HEK293T (cell line): ENCODE data around the gene PDE3A.

Source experiments
- CTCF ChIA-PET: fragments of 350-600 bp; formaldehyde crosslinking; extraction: SDS; loops from one replicate; lab custom pipeline; 2021; ENCODE audit warnings: antibody characterized with exemption, inconsistent platforms; lab: Yijun Ruan, JAX
- POLR2A ChIA-PET: fragments of 350-600 bp; formaldehyde crosslinking; extraction: SDS; loops from one replicate; lab custom pipeline; 2020; ENCODE audit warnings: antibody characterized with exemption, inconsistent platforms; lab: Yijun Ruan, JAX
- DNase-seq: peaks from one replicate; pipeline ENCODE4 v3.0.0; 2012; ENCODE audit warnings: mixed read lengths; ENCODE audit errors: extremely low spot score
- ARNT ChIP-seq: fragments of 450-650 bp; IDR thresholded peaks from 2 replicates; pipeline ENCODE4 v1.6.1; 2017; ENCODE audit warnings: mild to moderate bottlenecking
- BHLHE40 ChIP-seq: fragments of 450-650 bp; IDR thresholded peaks from 2 replicates; pipeline ENCODE4 v1.6.1; 2016; ENCODE audit warnings: mild to moderate bottlenecking, moderate library complexity, borderline replicate concordance
- CTBP1 ChIP-seq: fragments of 450-650 bp; IDR thresholded peaks from 2 replicates; pipeline ENCODE4 v1.6.1; 2016; ENCODE audit warnings: borderline replicate concordance
- ELF4 ChIP-seq: fragments of 450-650 bp; IDR thresholded peaks from 2 replicates; pipeline ENCODE4 v1.6.1; 2017; ENCODE audit warnings: antibody characterized with exemption
- FOXA1 ChIP-seq: fragments of 450-650 bp; IDR thresholded peaks from 2 replicates; pipeline ENCODE4 v1.6.1; 2016; ENCODE audit warnings: mild to moderate bottlenecking
- FOXK2 ChIP-seq: fragments of 450-650 bp; IDR thresholded peaks from 2 replicates; pipeline ENCODE4 v1.6.1; 2016; ENCODE audit warnings: mild to moderate bottlenecking
- FOXM1 ChIP-seq: fragments of 450-650 bp; IDR thresholded peaks from 2 replicates; pipeline ENCODE4 v1.6.1; 2017; ENCODE audit warnings: mild to moderate bottlenecking, borderline replicate concordance
- HDGF ChIP-seq: fragments of 450-650 bp; IDR thresholded peaks from 2 replicates; pipeline ENCODE4 v1.6.1; 2017; ENCODE audit warnings: antibody characterized with exemption, borderline replicate concordance
- L3MBTL2 ChIP-seq: fragments of 450-650 bp; conservative IDR thresholded peaks from 2 replicates; pipeline ENCODE4 v1.6.1; 2016; ENCODE audit warnings: mild to moderate bottlenecking
- LEF1 ChIP-seq: fragments of 450-650 bp; IDR thresholded peaks from 2 replicates; pipeline ENCODE4 v1.6.1; 2017; ENCODE audit warnings: mild to moderate bottlenecking, borderline replicate concordance
- NFRKB ChIP-seq: fragments of 450-650 bp; IDR thresholded peaks from 2 replicates; pipeline ENCODE4 v1.6.1; 2016; ENCODE audit warnings: mild to moderate bottlenecking, moderate library complexity
- SP1 ChIP-seq: fragments of 450-650 bp; IDR thresholded peaks from 2 replicates; pipeline ENCODE4 v1.6.1; 2017
- SUZ12 ChIP-seq: fragments of 450-650 bp; IDR thresholded peaks from 2 replicates; pipeline ENCODE4 v1.6.1; 2016; ENCODE audit warnings: mild to moderate bottlenecking
- TARDBP ChIP-seq: fragments of 450-650 bp; IDR thresholded peaks from 2 replicates; pipeline ENCODE4 v1.6.1; 2016
- ZNF384 ChIP-seq: fragments of 450-650 bp; IDR thresholded peaks from 2 replicates; pipeline ENCODE4 v1.6.1; 2016
- TF ChIP-seq, protein P1 (sequence below): fragments of 450-650 bp; IDR thresholded peaks from 2 replicates; pipeline ENCODE4 v1.6.1; 2016

PDE3A gene

DNA sequence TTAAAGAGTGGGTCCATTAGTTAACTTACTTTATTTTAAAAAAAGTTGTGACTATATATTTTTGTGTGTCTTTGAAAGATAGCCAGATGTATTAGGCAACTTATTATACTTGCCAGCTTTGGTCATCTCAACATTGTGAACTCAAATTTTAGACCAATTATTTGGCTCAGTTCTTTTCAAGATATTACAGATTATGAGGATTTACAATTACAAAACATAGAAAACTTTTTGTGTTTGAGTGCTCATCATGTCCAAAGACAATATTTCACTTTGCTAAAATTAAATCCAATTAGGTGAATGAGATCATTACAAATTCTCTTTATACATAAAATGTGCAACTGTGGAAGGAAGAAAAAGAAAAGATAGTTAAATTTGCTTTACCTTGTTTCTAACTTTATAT lies 18.3 kb upstream of the PDE3A start:
- no peak for DNase-seq
- ChIA-PET CTCF (interaction anchor here (0.7 kb wide), 1 partner anchor 102 kb away, joined by 4 read pairs; no protein-coding TSS in a partner anchor), POLR2A (no interaction called here)
- TF ChIP-seq ZNF384 = no peak
- no peak for TF ChIP-seq ELF4
- no peak for TF ChIP-seq BHLHE40
- TF ChIP-seq SP1 = no peak
- no peak for TF ChIP-seq CTBP1
- TF ChIP-seq SUZ12 = no peak
- no peak for TF ChIP-seq HDGF

DNA sequence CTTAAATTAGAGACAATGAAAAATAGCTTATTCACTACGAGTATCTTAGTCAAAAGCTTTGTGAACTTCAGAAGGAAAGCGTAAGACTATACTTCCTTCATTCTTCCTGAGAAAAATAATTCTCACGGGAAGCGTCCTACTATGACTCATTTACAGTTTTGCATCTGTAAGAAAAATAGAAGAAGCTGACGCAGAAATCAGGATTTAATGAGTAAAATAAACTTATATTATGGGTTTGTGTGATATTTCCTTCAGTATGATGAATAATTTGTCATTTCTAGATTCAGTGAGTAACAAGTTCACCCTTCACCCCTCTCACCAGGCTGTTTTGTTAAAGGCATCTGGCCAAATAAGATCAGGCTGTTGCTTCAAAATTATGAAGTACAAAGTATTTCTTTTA lies 17.8 kb upstream of the PDE3A start:
- ChIA-PET CTCF (no interaction called here), POLR2A (no interaction called here)
- DNase-seq = no peak

DNA sequence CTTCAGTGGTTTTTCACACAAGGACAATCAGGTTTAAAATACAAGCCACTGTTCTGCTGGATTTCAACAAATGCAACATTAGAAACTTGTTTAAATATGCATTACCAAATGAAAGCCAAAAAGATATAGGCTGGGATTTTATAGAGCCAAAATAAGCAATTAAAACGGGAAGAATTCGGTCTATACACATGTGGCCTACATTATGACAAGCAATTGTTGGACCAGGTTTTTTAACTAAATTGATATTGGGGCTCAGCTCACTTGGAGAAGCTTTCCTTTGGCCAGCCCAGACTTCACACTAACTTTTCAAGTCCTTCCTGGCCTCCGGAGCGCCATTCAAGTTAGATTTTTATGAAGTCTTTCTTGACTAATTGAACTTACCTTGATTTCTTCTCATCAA lies 16.9 kb upstream of the PDE3A start:
- POLR2A ChIA-PET = no interaction called here
- CTCF ChIA-PET = no interaction called here
- DNase-seq = no peak
- no peak for TF ChIP-seq ARNT
- no peak for TF ChIP-seq FOXK2
- no peak for TF ChIP-seq ELF4
- TF ChIP-seq SP1 = no peak
- TF ChIP-seq HDGF = no peak
- no peak for TF ChIP-seq TARDBP

More for the DNA sequence above, 17.8 kb upstream of the PDE3A start:
- TF ChIP-seq HDGF (no peak), ELF4 (no peak), ZNF384 (no peak), L3MBTL2 (no peak), TARDBP (no peak), SP1 (no peak), LEF1 (no peak), FOXK2 (no peak), FOXA1 (no peak), ARNT (no peak), FOXM1 (no peak), CTBP1 (no peak), SUZ12 (no peak), NFRKB (no peak), BHLHE40 (no peak)
- TF ChIP-seq, protein P1, sequence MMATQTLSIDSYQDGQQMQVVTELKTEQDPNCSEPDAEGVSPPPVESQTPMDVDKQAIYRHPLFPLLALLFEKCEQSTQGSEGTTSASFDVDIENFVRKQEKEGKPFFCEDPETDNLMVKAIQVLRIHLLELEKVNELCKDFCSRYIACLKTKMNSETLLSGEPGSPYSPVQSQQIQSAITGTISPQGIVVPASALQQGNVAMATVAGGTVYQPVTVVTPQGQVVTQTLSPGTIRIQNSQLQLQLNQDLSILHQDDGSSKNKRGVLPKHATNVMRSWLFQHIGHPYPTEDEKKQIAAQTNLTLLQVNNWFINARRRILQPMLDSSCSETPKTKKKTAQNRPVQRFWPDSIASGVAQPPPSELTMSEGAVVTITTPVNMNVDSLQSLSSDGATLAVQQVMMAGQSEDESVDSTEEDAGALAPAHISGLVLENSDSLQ = no peak

DNA sequence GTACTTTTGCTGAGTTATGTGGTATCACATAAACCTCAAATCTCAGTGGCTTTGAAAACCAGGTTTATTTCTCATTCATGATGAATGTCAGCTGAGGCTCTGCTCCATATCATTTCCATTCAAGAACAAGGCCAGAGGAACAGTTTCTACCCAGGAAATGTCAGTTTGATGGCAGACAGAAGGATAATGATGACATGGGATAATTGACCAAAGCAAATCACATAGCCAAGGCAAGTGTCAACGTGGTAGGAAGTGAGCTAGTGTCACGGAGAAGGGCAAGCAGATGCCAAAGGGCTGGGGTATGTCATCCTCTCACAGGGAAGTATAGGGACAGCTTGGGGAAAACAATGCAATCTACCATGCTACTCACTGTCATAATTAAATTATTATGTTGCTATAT lies 12.3 kb upstream of the PDE3A start:
- no peak for TF ChIP-seq ZNF384
- TF ChIP-seq L3MBTL2 = no peak
- TF ChIP-seq BHLHE40 = no peak
- TF ChIP-seq NFRKB = no peak
- no peak for TF ChIP-seq FOXK2
- no peak for TF ChIP-seq CTBP1
- no peak for TF ChIP-seq ARNT
- TF ChIP-seq ELF4 = no peak
- no peak for TF ChIP-seq SUZ12
- TF ChIP-seq SP1 = no peak
- TF ChIP-seq, protein P1 = no peak
- TF ChIP-seq LEF1 = no peak
- no peak for TF ChIP-seq FOXA1
- no peak for TF ChIP-seq HDGF
- TF ChIP-seq FOXM1 = no peak
- no peak for TF ChIP-seq TARDBP
- CTCF ChIA-PET = interaction anchor here (1.0 kb wide), 1 partner anchor 8 kb away, joined by 3 read pairs; no protein-coding TSS in a partner anchor
- DNase-seq = no peak
- POLR2A ChIA-PET = no interaction called here

DNA sequence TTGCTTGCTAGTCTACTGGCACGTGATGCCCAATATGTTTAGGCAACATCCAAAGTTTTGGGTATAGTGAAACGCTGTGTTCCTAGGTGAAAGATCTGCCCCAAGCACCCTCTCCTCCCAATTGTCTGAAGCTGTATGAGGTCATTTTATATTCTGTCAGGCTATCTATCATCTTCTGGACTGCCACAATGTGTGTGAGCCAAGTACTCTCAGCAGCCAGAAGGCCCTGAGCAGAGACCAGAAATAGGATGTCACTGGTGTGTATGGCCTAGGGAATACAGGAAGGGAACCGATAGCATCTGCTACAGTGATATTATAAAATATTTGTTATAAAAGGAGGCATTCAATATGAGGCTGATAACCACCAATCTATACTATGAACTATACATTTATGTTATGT lies 7.9 kb upstream of the PDE3A start:
- ChIA-PET POLR2A (no interaction called here), CTCF (no interaction called here)
- DNase-seq = no peak
- no peak for TF ChIP-seq ARNT
- TF ChIP-seq L3MBTL2 = no peak
- TF ChIP-seq ELF4 = no peak
- no peak for TF ChIP-seq SP1
- no peak for TF ChIP-seq SUZ12
- TF ChIP-seq HDGF = no peak
- no peak for TF ChIP-seq FOXK2

DNA sequence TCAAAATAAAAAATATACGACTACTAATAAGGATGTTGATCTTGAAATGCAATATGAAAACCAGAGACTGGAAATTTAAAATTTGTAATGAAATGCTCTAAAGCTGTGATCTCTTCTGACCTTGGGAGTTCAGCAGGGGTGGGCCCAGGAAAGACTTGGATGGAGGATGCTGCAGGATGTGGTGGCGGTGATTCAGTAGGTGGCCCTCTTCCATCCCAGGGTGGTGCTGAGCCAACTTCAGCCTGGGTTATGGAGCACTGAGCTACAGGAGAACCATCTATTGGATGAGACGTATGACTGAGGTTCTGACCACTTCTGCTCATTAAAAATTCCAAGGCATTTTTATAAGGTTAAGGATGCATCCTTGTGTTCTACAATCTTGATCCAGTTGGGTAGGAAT lies 6.9 kb upstream of the PDE3A start:
- TF ChIP-seq TARDBP = no peak
- CTCF ChIA-PET = no interaction called here
- POLR2A ChIA-PET = no interaction called here
- DNase-seq = no peak

DNA sequence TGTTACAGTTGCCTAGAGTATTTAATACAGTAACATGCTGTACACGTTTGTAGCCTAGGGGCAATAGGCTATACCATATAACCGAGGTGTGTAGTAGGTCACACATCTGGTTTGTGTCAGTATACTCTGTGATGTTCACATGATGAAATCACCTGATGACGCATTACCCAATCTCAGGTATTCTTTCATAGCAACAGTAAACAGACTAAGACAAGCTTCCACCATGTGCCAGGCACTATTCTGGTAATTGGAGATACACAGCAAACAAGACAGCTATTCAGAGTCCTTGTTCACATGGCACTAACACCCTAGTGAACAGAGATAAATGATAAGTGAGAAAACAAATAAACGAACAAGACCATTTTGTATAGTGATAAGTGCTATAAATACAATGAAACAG lies 3.8 kb upstream of the PDE3A start:
- no peak for DNase-seq
- CTCF ChIA-PET = interaction anchor here (0.8 kb wide), 1 partner anchor 9 kb away, joined by 3 read pairs; no protein-coding TSS in a partner anchor
- POLR2A ChIA-PET = no interaction called here
- TF ChIP-seq TARDBP = no peak
- TF ChIP-seq, protein P1 = no peak
- no peak for TF ChIP-seq FOXA1
- no peak for TF ChIP-seq SUZ12
- TF ChIP-seq CTBP1 = no peak
- TF ChIP-seq FOXK2 = no peak
- TF ChIP-seq HDGF = no peak
- TF ChIP-seq SP1 = no peak
- TF ChIP-seq ZNF384 = no peak
- no peak for TF ChIP-seq L3MBTL2
- no peak for TF ChIP-seq FOXM1
- TF ChIP-seq BHLHE40 = no peak
